ENCODE results near the gene ELANE. TPM values are rescaled to one million over a fixed set of nuclear protein-coding genes. Genes with fewer than 3 reads are reported as not detected.
A peak's percentile ranks its signal among the peaks of the same experiment; 100 is the strongest.

Gene ELANE
- total and polyA plus RNA-seq, 9 of the 15 experiments (the other 6 are each of a cell fraction or from before 2014, with no cell fraction given), result not detected

DNA sequence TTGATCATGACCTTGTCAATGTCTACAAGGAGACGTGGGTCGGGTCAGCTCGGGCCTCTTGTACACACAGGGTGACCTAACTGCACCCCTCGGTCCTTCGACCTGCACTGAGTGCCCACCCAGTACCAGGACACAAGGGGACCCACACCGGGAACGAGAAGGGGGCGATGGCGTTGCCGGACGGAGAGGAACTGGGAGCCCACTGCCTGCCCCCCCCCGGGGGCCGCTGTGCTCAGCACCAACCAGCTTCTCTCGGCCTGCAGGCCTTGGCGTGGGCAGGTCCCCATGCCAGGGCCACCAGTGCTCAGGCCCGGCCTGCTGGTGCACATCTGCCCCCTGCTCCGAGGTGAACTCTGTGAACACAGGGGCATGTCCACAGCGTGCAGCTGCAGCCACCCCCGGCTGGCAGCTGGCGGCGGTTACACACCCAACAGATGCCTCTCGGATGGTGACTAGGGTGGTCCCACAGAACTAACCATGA, 21.5 kb downstream of the ELANE start (continued):
- no peak for TF ChIP-seq HDAC8 (tag; IDR thresholded peaks at IDR 0.05)

DNA sequence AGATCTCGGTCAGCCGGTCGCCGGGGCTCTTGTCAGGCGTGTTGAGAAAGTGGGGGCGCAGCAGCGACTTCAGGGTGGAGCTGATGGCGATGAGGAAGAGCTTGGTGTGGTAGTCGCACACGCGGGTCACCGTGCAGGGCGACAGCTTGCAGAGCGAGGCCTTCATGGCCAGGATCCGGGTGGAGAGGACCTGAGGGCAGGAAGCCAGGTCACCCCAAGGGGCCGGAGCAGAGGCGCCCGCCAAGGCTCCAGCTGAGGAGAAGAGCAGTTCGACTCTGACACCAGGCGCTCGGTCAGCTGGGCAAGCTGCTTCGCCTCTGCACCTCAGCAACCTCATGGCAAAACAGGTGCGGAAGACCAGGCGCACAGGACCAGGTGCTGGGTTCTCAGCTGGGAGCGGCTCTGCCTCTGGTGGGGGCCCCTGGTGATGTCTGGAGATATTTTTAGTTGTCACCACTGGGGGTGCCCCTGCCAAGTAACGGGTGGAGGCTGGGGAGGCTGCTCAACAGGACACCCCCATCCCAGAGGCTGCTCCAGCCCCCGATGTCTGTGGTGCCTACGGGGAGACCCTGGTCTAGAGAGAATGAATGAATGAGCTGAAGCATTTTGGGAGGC, 23.3 kb downstream of the ELANE start:
- Histone ChIP-seq H3K9ac (ENCODE audit: insufficient read depth in 1 of 2, low read depth in 2 of 2, low read length in 2 of 2) (peak overlapping the region in 1 of 2 experiments; percentile 28; a peak in 1 of 4 replicates), H3K9me1 (ENCODE audit: control insufficient read depth, insufficient read depth, low read length) (no peaks in the 10 kb centered on the region), H3K9me3 (replicated peaks; ENCODE audit: control insufficient read depth, insufficient read depth, low read depth, low read length) (no peaks in the 10 kb centered on the region), H2AFZ (ENCODE audit: low read depth, low read length) (no peak overlapping the region), H3K4me1 (replicated peaks in 1 of 2; ENCODE audit: control insufficient read depth in 2 of 2, insufficient read depth in 2 of 2, low read length in 2 of 2) (peaks cover 10 to 55% of the 10 kb centered on the region in 2 experiments), H3K36me3 (ENCODE audit: control insufficient read depth, insufficient read depth, low read length) (peaks cover 57% of the 10 kb centered on the region; the same call in 2 of the 3 replicates), H3K4me3 (no peak overlapping the region), H4K20me1 (replicated peaks; ENCODE audit: control insufficient read depth, insufficient read depth, low read length) (no peaks in the 10 kb centered on the region; the same call in 1 of the 2 replicates), H3K27me3 (ENCODE audit: control insufficient read depth in 2 of 2, insufficient read depth in 2 of 2, low read length in 2 of 2) (no peaks in the 10 kb centered on the region), H3K4me2 (ENCODE audit: insufficient read depth, low read length) (no peak overlapping the region), H3K79me2 (ENCODE audit: control insufficient read depth, insufficient read depth, low read length) (no peaks in the 10 kb centered on the region), H3K27ac (ENCODE audit: extremely low read depth, low read depth, low read length) (no peak overlapping the region)
- FAIRE-seq (no peak), ATAC-seq (no peak), DNase-seq (ENCODE audit: extremely low read depth in 1 of 4, low spot score in 3 of 4) (peak in 1 of 4 experiments; percentile 36)
- no TSS peak for BruUV-seq (replicated peaks)
- ChIA-PET CTCF (ENCODE audit: low intra/inter-chr PET ratio) (no interaction called here), POLR2A (interaction anchor here (0.6 kb wide), 2 partner anchors 19 to 86 kb away, joined by 3 to 4 read pairs; no protein-coding TSS in a partner anchor)
- intact Hi-C loops (cut with micrococcal nuclease) (no loop called here), in situ Hi-C loops (cut with MboI) (no loop called here)
- WGBS (ENCODE audit: insufficient coverage, low coverage, missing lambda C conversion rate), result 91% methylated on average over 28 of the region's 28 CpGs
- peak; percentile 43; the same call in 1 of the 2 replicates for TF ChIP-seq POLR2A (conservative IDR thresholded peaks at IDR 0.05)
- TF ChIP-seq, protein P1, sequence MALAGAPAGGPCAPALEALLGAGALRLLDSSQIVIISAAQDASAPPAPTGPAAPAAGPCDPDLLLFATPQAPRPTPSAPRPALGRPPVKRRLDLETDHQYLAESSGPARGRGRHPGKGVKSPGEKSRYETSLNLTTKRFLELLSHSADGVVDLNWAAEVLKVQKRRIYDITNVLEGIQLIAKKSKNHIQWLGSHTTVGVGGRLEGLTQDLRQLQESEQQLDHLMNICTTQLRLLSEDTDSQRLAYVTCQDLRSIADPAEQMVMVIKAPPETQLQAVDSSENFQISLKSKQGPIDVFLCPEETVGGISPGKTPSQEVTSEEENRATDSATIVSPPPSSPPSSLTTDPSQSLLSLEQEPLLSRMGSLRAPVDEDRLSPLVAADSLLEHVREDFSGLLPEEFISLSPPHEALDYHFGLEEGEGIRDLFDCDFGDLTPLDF (CRISPR knock-in tag; IDR thresholded peaks at IDR 0.05), result no peak
- no peak for TF ChIP-seq ZNF253 (CRISPR knock-in tag; conservative IDR thresholded peaks at IDR 0.05)
- TF ChIP-seq ZNF785 (CRISPR knock-in tag; IDR thresholded peaks at IDR 0.05), result no peak
- no peak for TF ChIP-seq VEZF1 (CRISPR knock-in tag; IDR thresholded peaks at IDR 0.05)
- TF ChIP-seq TEAD1 (CRISPR knock-in tag; IDR thresholded peaks at IDR 0.05), result no peak
- no peak for TF ChIP-seq EGR1 (conservative IDR thresholded peaks at IDR 0.05)
- no peak for TF ChIP-seq RNF2 (IDR thresholded peaks at IDR 0.05)
- TF ChIP-seq PHF8 (IDR thresholded peaks at IDR 0.05; ENCODE audit: borderline replicate concordance, low read length), result no peak
- TF ChIP-seq, protein P2, sequence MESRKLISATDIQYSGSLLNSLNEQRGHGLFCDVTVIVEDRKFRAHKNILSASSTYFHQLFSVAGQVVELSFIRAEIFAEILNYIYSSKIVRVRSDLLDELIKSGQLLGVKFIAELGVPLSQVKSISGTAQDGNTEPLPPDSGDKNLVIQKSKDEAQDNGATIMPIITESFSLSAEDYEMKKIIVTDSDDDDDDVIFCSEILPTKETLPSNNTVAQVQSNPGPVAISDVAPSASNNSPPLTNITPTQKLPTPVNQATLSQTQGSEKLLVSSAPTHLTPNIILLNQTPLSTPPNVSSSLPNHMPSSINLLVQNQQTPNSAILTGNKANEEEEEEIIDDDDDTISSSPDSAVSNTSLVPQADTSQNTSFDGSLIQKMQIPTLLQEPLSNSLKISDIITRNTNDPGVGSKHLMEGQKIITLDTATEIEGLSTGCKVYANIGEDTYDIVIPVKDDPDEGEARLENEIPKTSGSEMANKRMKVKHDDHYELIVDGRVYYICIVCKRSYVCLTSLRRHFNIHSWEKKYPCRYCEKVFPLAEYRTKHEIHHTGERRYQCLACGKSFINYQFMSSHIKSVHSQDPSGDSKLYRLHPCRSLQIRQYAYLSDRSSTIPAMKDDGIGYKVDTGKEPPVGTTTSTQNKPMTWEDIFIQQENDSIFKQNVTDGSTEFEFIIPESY (CRISPR knock-in tag; IDR thresholded peaks at IDR 0.05), result 0 out of 2 replicates have a peak, but pooled peaks have one; percentile 50
- TF ChIP-seq HNRNPH1 (optimal IDR thresholded peaks at IDR 0.05; ENCODE audit: low read depth, low read length), result no peak
- no peak for TF ChIP-seq SREBF1 (IDR thresholded peaks at IDR 0.05; ENCODE audit: borderline replicate concordance, low read depth, low read length)
- peak; percentile 56 for TF ChIP-seq RBM22 (IDR thresholded peaks at IDR 0.05; ENCODE audit: low read depth, low read length, poor library complexity, severe bottlenecking)
- no peak for TF ChIP-seq TCF7L2 (IDR thresholded peaks at IDR 0.05; ENCODE audit: low read depth, low read length)
